GM19023 (cell line): ENCODE measurements around the gene HDAC9.

Experiments used
- ATAC-seq: cut with Tn5 transposase; IDR thresholded peaks from one replicate; pipeline ENCODE4 v1.9.1; 2021; ENCODE audit warnings: mild to moderate bottlenecking, moderate library complexity; ENCODE audit not compliant: unreplicated experiment

Gene HDAC9

GRCh38 chr7:18552943-18553604 is 57.5 kb downstream of the HDAC9 start:
- ATAC-seq, result no peak

GRCh38 chr7:18553605-18554003 is 58.1 kb downstream of the HDAC9 start:
- ATAC-seq, result no peak

- ATAC-seq, result no peak
Measured at GRCh38 chr7:18555120-18555519, 59.6 kb downstream of the HDAC9 start.

- no peak for ATAC-seq
Measured at GRCh38 chr7:18555968-18556367, 60.4 kb downstream of the HDAC9 start.

GRCh38 chr7:18558503-18558902 is 63.0 kb downstream of the HDAC9 start:
- ATAC-seq, result no peak

DNA sequence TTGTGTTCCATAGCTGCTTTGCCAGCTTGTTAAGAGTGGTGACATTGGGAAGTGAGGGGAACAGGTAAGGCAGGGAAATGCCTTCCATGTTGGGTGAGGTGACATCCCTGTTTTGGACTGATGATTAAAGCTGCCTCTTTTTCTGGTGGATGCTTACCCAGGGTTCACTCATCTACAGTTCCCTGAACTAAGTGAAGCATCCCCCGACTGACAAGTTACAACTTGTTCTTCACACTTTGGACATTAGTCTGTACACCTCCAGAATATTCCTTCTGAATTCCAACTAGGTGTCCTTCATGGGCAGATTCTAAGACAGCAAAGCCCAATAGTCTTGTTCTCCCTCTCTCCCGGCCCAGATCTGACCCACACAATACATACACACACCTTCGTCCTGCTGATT is 63.4 kb downstream of the HDAC9 start:
- ATAC-seq, result no peak

GRCh38 chr7:18559756-18560155 is 64.2 kb downstream of the HDAC9 start:
- no peak for ATAC-seq

GRCh38 chr7:18564779-18565178 is 69.2 kb downstream of the HDAC9 start:
- no peak for ATAC-seq

DNA sequence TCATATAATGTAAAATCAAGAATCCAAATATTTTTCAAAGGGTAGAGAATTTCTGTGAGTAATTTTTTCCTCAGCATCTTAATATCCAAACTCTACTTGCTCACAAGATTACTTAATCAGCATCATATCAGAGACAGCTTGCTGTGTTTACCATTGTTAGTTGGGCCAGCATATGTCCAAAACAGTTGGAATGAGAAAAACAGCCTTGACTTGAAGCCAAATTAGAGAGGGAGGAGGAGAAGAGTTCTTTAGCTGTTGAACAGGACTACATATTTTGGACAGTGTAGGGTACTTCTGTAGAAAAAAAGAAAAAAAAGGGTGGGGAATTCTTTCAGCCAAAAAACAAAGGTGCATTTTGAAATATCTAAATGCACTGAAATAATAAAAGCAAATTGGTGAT is 69.8 kb downstream of the HDAC9 start:
- no peak for ATAC-seq

GRCh38 chr7:18566205-18566604 is 70.7 kb downstream of the HDAC9 start:
- no peak for ATAC-seq

DNA sequence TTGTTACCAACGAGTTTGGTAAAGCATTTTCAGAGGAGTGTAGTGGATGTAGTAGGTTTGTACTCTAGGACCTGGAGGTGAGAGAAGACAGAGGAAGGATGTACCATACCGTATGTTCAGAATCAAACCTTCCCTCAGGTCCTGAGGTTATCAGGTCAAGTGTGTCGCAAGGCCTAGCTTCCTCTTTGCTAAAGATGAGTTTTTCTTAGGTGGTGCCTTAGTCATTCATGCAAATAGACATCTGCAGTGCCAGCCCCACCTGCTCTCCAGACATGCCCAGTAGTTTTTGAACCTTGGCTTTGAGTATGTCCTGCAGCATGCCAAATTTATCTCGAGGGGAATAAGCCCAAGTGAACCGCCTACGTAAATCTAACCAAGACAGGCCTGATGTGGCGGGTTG is 71.3 kb downstream of the HDAC9 start:
- peak; percentile 96 for ATAC-seq

DNA sequence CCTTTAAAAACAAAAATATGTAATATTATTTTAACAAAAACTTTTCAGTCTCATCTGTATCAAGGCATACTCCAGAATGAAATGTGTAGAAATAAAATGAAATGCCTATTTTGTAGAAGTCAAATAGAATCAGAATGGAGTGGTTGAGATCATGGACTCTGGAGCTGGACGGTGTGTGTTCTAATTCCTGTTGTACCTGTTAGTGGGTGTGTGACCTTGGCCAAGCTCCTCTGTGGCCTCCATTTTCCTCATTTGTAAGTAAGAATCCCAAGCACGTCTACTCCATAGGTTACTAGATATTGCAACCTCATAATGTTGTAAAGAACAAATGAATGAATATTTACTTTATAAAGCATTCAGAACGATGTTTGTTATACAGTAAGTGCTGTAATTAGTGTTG is 74.9 kb downstream of the HDAC9 start:
- ATAC-seq, result no peak

GRCh38 chr7:18570890-18571478 is 75.4 kb downstream of the HDAC9 start:
- ATAC-seq, result no peak

DNA sequence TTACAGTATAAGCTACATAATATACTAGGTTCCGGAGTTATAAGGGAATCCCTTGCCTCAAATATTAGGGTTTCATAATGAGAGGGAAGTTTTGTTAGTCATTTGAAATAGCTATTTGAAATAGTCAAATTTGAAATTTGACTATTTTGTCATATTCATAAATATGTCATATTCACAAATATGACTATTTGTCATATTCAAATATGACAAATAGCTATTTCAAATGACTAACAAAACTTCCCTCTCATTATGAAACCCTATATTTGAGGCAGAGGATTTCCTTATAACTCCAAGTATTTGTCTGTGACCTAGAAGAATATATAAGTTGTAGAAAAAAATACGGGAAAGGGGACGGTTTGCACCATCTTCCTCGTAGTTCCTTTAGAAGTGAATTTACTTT is 76.6 kb downstream of the HDAC9 start:
- ATAC-seq, result no peak

- ATAC-seq, result no peak
Measured at GRCh38 chr7:18572885-18573284, 77.3 kb downstream of the HDAC9 start.

DNA sequence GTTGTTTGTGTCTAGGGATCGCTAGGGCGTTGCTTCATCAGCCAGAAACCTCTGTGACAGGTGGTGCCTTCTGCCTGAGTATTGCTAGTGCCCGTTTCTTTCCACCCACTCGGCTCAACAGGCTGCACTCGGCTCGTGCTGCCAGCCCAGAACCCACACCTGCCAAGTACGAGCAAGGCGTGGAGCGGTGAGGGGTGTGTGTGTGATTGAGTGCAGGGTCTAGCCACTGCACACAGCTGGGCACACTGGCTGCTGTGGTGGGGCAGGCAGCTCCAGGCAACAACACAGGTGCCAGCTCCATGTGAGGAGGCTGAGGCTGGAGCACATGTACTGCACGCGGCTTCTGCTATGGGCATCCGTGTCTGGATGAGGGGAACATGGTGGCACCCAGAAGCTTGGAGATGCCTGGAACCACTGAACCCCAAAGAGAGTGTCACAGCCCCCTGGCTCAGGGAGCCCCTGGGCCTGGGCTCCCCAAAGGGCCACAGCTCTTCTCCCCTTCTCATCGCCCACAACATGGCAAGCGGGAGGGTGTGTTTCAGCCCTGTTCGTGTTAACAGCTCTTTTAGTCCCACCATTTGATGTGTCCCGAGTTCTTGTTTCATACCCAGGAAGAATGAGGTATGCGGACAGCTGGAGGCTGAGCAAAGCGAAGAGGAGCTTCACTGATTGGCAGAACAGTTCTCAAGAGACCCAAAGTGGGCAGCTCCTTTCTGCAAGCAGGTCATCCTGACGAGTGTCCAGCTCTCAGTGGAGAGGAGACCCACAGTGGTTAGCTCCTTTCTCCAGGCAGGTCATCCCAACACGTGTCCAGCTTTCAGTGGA is 78.1 kb downstream of the HDAC9 start:
- ATAC-seq, result peak; percentile 55

DNA sequence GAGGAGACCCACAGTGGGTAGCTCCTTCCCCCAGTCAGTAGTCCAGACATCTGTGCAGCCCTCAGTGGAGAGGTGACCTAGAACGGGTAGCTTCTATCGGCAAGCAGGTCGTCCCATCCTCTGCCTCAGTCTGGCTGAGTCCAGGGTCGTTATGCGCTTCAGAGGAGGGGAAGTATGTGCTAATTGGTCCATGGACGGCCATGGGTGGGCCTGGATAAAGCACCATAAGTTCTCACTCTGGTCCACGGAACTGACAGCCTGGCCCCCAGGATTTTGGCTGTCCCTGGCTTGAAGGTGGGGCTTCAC is 78.6 kb downstream of the HDAC9 start:
- no peak for ATAC-seq

- no peak for ATAC-seq
Measured at GRCh38 chr7:18574676-18575075, 79.1 kb downstream of the HDAC9 start.

DNA sequence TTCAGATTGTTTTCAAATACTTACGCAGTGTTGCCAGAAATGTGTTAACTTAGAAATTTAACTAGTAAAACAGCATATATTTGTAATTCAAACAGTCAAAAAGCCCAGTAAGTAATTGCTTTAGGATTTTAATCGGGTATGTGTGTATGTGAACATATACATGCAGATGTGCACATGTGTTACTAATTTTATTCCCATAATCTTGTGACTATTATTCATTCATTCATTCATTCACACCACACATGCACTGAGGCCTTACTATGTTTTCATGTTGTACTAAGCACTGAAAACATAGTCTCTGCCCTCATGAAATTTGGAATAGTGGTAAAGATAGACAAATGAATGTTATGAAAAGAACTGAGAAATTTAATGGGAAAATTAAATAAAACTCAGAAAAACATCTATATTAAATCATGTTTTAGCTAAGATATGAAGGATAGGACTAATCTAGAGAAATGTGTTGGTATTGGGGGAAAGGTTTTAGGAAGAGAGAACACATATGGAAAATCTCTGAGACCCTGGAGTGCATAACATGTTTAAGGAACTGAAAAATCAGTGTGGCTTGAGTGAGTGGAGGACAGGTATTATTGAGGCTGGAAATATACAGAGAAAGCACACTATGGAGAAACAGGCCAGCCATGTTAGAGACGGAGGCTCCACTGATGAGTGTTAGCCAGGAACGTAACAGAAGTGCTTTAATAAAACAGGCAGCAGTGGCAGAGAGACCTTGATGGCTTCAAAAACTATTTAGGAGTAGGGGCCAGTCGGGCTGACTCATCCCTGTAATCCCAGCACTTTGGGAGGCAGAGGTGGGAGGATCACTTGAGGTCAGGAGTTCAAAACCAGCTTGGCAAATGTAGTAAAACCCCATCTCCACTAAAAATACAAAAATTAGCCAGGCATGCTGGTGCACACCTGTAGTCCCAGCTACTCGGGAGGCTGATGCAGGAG is 80.3 kb downstream of the HDAC9 start:
- ATAC-seq, result no peak

DNA sequence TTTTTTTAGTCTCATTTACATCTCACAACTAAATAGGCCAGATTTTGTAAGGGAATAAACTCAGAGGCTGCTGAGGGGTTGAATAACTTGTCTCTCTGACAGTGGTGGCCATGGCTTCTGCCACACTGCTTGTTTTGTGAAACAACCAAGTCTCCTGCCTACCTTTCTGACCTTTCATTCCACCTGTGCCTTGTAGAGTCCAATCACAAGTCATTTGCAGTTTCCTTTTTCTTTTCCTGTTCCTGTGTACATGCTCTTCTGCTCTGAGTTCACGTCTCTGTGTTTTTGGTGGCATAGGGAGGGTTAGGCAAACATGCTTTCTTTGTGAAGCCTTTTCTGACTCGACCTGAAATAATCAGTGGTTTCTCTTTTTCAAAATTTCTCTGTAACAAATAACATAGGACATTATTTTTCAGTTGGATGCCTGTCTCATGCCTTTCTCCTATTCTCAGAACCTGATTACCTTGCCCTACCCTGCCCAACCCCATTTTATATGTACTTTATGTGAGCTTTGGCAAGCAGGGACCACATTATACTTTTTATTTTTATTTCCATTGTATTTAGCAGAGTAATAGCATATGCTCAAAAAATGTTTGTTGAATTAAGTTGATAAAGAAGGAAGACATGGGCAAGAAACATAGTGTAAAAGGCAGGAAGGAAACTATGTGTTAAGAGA is 81.7 kb downstream of the HDAC9 start:
- no peak for ATAC-seq

DNA sequence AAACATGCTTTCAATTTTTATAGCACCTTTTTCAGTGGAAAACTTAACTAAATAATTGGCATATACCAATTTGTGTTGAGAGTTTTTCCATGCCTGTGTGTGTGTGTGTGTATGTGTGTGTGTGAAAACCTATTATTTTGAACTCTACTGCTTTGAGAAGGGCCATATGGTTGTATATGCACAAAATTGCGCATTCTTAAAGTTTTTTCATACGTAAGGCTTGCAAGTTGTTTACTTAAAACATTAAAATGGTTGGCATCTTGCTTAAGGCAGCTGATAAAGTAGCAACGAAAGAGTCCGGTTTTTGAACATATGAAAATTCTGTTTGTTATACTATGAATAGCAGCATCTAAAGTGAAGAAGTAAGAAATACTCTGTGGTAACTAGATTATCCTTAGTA is 84.1 kb downstream of the HDAC9 start:
- no peak for ATAC-seq
